ENCODE results near the gene PLD5. TPM values are rescaled to one million over a fixed set of nuclear protein-coding genes. Genes with fewer than 3 reads are reported as not detected.
"Not testable (repeated sequence)": the region's sequence is repeated elsewhere in the genome, so short reads cannot be mapped to it uniquely, and the experiment has no call there.

The PLD5 gene
- total RNA-seq, 1 donor from 2014 or later: 6.6 TPM

- Histone ChIP-seq H3K4me3 (no peak overlapping the region), H3K9me3 (no peaks in the 10 kb centered on the region), H3K27me3 (no peaks in the 10 kb centered on the region), H3K4me1 (no peaks in the 10 kb centered on the region), H3K27ac (no peak overlapping the region), H3K36me3 (no peaks in the 10 kb centered on the region)
- intact Hi-C loops (cut with DNase I): no loop called here
- no peak for DNase-seq (ENCODE audit: low spot score in 2 of 2)
- TF ChIP-seq, protein P1, sequence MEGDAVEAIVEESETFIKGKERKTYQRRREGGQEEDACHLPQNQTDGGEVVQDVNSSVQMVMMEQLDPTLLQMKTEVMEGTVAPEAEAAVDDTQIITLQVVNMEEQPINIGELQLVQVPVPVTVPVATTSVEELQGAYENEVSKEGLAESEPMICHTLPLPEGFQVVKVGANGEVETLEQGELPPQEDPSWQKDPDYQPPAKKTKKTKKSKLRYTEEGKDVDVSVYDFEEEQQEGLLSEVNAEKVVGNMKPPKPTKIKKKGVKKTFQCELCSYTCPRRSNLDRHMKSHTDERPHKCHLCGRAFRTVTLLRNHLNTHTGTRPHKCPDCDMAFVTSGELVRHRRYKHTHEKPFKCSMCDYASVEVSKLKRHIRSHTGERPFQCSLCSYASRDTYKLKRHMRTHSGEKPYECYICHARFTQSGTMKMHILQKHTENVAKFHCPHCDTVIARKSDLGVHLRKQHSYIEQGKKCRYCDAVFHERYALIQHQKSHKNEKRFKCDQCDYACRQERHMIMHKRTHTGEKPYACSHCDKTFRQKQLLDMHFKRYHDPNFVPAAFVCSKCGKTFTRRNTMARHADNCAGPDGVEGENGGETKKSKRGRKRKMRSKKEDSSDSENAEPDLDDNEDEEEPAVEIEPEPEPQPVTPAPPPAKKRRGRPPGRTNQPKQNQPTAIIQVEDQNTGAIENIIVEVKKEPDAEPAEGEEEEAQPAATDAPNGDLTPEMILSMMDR (IDR thresholded peaks at IDR 0.05): no peak
Measured at GRCh38 chr1:242349636-242350035, 174.9 kb downstream of the PLD5 start.

GRCh38 chr1:242330865-242331264 is 193.6 kb downstream of the PLD5 start:
- H3K4me1 ChIP-seq; intact Hi-C loops (cut with DNase I); H3K4me3 ChIP-seq; H3K9me3 ChIP-seq; H3K27ac ChIP-seq; H3K36me3 ChIP-seq; H3K27me3 ChIP-seq; DNase-seq (ENCODE audit: low spot score in 2 of 2): not testable (repeated sequence)

GRCh38 chr1:242327381-242327780 is 197.1 kb downstream of the PLD5 start:
- H3K4me1 ChIP-seq; DNase-seq (ENCODE audit: low spot score in 2 of 2); H3K4me3 ChIP-seq; intact Hi-C loops (cut with DNase I); H3K9me3 ChIP-seq; H3K27ac ChIP-seq; H3K27me3 ChIP-seq; H3K36me3 ChIP-seq: not testable (repeated sequence)

DNA sequence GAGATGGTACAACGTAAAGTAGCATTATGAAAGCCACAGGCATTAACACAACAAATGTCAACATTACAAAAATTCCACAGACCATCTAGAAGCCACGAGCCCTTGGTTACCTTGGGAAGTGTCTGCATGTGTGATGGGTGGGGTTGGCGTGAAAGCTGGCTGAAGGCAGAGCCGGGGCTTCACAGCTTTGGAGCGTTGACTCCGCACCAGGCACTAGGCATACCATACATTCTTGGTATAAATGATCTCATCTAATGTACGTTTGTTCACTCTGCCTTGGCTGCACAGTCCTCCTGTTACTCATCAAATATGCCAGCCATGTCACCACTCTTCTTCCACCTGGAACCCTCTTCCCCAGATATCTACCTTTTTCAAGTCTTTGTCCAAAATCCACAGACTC is 202.5 kb downstream of the PLD5 start:
- DNase-seq (ENCODE audit: low spot score in 2 of 2); H3K27ac ChIP-seq; H3K4me1 ChIP-seq; H3K9me3 ChIP-seq; H3K36me3 ChIP-seq; H3K27me3 ChIP-seq; intact Hi-C loops (cut with DNase I); H3K4me3 ChIP-seq: not testable (repeated sequence)

DNA sequence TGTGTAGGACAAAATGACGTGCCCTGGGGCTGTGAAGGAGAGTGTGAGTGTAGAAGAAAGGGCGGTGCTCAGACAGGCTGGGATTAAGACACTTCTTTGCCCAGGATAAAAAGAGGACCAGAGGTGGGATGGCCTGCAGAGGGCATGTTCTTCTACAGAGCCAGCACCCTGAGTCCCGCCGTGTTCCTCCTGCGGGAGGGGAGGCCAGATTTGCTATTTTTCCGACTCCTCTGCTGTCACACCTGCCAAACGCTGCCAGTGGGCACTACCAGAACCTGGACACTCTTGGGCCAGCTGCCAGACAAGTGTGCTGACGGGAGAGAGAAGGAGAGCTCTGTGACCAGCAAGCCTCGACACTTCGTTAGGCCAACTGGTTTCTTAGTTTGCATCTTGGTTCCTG is 206.4 kb downstream of the PLD5 start:
- H3K36me3 ChIP-seq: no peaks in the 10 kb centered on the region
- TF ChIP-seq, protein P1 (IDR thresholded peaks at IDR 0.05): no peak
- no peak overlapping the region for H3K4me3 ChIP-seq
- no peaks in the 10 kb centered on the region for H3K9me3 ChIP-seq
- H3K27me3 ChIP-seq: no peaks in the 10 kb centered on the region
- no peak for DNase-seq (ENCODE audit: low spot score in 2 of 2)
- intact Hi-C loops (cut with DNase I): no loop called here
- no peak overlapping the region for H3K27ac ChIP-seq
- H3K4me1 ChIP-seq: no peaks in the 10 kb centered on the region

DNA sequence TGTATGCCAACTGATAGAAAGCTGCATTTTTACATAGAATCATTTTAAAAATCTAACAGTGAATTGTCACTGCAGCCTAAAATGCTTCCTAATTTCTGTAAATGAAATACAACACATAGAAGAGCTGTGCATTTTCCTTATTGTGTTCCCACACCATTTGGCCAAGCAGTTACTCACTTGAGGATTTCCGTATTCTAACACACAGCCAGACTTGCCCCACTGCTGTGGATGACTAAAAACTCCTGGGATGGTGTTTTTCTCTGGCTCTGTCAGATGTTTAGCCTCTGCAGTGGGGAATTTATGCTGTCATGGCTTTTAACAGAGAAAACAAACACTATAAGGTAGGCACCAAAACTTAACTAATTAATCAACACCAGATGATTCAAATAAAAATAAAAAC is 209.6 kb downstream of the PLD5 start:
- H3K9me3 ChIP-seq; H3K4me1 ChIP-seq; H3K27me3 ChIP-seq; H3K27ac ChIP-seq; DNase-seq (ENCODE audit: low spot score in 2 of 2); intact Hi-C loops (cut with DNase I); H3K4me3 ChIP-seq; H3K36me3 ChIP-seq: not testable (repeated sequence)

- H3K4me1 ChIP-seq; intact Hi-C loops (cut with DNase I); H3K27me3 ChIP-seq; H3K9me3 ChIP-seq; DNase-seq (ENCODE audit: low spot score in 2 of 2); H3K36me3 ChIP-seq; H3K4me3 ChIP-seq; H3K27ac ChIP-seq: not testable (repeated sequence)
Measured at GRCh38 chr1:242314085-242314649, 210.3 kb downstream of the PLD5 start.

- H3K4me1 ChIP-seq; H3K9me3 ChIP-seq; H3K27me3 ChIP-seq; H3K4me3 ChIP-seq; intact Hi-C loops (cut with DNase I); H3K36me3 ChIP-seq; DNase-seq (ENCODE audit: low spot score in 2 of 2); H3K27ac ChIP-seq: not testable (repeated sequence)
Measured at GRCh38 chr1:242308681-242309080, 215.8 kb downstream of the PLD5 start.

DNA sequence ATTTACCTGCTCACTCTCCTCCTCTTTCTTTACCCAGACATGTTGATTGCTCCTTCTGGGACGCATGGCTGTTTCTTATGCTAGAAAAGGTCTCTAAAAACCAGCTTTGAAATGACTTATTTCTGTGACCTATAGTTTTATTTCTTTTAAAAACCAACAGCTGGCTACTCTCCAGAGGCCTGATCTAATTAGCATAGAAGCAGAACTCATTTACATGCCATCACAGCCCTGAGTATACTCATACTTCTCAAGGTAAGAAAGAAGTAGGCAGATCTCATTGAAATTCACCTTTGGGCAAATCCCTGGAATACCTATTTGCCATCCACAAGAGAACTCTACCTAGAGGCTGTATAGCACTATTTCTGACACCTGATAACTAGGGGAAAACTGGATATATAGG is 230.7 kb downstream of the PLD5 start:
- H3K36me3 ChIP-seq; intact Hi-C loops (cut with DNase I); H3K27me3 ChIP-seq; H3K9me3 ChIP-seq; DNase-seq (ENCODE audit: low spot score in 2 of 2); H3K4me3 ChIP-seq; H3K27ac ChIP-seq; H3K4me1 ChIP-seq: not testable (repeated sequence)

DNA sequence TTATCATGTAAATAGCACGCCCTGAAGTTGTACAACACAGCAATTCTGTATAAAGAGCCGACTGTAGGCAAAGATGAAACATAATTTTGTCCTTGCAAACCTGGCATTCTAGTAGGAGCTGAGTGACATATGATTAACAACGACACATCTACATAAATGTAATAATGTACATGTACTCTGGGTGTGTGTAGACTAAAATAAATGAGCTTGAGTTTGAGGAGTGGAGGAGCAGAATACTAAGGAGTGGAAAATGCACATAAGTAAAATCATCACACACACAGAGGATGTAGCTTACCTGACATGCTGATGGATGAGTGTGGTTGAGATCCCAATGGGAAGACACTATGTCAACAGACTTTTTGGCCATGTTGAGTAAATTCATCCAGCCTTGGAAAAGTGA is 236.4 kb downstream of the PLD5 start:
- intact Hi-C loops (cut with DNase I); H3K36me3 ChIP-seq; H3K9me3 ChIP-seq; DNase-seq (ENCODE audit: low spot score in 2 of 2); H3K4me3 ChIP-seq; H3K27me3 ChIP-seq; H3K4me1 ChIP-seq; H3K27ac ChIP-seq: not testable (repeated sequence)

DNA sequence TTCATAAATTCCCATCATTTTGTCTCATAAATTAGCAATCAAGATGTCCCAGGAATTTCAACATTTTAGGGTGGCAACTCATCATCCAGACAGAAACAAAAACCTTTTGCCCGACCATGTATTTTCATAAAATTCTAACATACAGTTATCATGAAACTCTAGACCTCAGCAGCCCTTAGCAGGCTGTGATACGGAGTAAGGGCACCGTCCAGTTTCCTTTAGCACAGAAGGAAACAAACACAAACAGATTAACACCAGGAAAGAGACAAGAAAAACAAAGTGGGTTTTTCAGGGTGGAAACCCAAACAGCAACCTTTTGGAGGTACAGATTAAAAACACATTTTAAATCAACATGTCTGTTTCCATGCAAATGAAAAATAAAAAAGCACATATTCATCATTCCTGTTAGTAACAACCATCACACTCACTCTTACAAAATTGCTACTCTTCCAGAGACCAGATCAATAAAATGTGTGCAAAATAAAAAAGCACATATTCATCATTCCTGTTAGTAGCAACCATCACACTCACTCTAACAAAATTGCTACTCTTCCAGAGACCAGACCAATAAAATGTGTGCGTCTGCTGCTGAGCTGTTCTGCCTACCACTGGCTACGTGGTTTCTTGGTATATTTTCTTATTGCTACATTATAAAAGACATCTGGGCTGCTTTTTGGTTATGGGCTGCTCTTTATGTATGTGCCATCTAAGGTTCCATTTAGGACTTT is 241.6 kb downstream of the PLD5 start:
- intact Hi-C loops (cut with DNase I); H3K36me3 ChIP-seq; H3K4me1 ChIP-seq; H3K9me3 ChIP-seq; H3K27me3 ChIP-seq; H3K27ac ChIP-seq; H3K4me3 ChIP-seq; DNase-seq (ENCODE audit: low spot score in 2 of 2): not testable (repeated sequence)

GRCh38 chr1:242278406-242278805 is 246.1 kb downstream of the PLD5 start:
- H3K27me3 ChIP-seq; H3K9me3 ChIP-seq; H3K4me3 ChIP-seq; intact Hi-C loops (cut with DNase I); H3K4me1 ChIP-seq; DNase-seq (ENCODE audit: low spot score in 2 of 2); H3K36me3 ChIP-seq; H3K27ac ChIP-seq: not testable (repeated sequence)

DNA sequence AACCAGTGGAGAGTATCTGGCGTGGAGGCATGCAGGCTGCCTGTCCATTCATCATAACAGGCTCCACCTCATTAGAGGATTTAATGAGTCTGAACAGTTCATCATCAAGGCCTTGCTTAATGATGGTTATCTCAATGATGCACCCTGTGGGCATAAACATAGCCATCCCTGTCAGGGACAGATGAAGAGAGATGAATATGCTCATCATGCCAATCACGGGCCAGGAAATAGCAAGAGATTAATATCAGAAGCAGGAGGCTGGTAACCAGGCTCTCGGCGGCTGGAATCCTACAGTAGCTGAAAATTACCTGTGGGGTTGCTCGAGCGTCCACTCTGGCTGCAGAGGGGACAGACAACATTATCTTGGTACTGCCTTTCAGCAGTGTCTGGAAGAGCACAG is 247.7 kb downstream of the PLD5 start:
- H3K4me3 ChIP-seq; intact Hi-C loops (cut with DNase I); H3K4me1 ChIP-seq; DNase-seq (ENCODE audit: low spot score in 2 of 2); H3K27ac ChIP-seq; H3K27me3 ChIP-seq; H3K9me3 ChIP-seq; H3K36me3 ChIP-seq: not testable (repeated sequence)
